ENCODE measurements around the gene C1orf105.

Gene C1orf105

DNA sequence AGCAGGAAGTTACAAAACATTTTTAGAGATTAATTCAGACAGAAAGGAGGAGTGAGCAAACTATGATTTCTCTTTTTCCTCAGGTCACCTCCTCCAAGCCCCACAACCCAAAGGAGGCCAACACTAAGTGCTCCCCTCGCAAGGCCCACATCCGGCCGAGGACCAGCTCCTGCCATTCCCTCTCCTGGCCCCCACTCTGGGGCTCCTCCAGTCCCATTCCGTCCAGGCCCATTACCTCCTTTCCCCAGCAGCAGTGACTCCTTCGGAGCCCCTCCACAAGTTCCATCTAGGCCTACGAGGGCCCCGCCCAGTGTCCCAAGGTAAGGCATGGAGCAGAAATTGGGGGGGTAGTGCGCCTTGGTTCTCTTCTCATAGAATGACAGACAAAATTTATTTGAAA lies 32.0 kb upstream of the C1orf105 start:
- TF ChIP-seq, protein P1, sequence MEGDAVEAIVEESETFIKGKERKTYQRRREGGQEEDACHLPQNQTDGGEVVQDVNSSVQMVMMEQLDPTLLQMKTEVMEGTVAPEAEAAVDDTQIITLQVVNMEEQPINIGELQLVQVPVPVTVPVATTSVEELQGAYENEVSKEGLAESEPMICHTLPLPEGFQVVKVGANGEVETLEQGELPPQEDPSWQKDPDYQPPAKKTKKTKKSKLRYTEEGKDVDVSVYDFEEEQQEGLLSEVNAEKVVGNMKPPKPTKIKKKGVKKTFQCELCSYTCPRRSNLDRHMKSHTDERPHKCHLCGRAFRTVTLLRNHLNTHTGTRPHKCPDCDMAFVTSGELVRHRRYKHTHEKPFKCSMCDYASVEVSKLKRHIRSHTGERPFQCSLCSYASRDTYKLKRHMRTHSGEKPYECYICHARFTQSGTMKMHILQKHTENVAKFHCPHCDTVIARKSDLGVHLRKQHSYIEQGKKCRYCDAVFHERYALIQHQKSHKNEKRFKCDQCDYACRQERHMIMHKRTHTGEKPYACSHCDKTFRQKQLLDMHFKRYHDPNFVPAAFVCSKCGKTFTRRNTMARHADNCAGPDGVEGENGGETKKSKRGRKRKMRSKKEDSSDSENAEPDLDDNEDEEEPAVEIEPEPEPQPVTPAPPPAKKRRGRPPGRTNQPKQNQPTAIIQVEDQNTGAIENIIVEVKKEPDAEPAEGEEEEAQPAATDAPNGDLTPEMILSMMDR (IDR thresholded peaks at IDR 0.05; ENCODE audit: low read length, missing control alignments) = no peak
- DNase-seq (ENCODE audit: low read depth) = no peak
- no peak overlapping the region for H3K4me3 ChIP-seq (replicated peaks; ENCODE audit: low read depth, low read length)

DNA sequence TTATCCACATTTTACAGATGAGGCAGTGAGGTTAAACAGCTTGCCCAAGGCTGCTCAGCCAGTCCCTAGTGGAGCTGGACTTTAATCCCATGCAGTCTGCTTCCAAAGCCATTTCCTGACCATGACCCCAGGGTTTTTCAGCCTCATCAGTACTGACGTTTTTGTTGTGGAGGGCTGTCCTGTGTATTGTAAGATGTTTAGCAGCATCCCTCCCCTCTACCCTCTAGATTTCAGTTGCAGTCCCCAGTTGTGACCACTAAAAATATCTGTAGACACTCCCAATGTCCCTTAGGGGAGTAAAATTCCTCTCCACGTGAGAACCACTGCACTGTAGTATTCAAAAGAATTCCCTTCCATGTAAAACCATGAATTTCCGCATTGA lies 30.2 kb upstream of the C1orf105 start:
- no peak for DNase-seq (ENCODE audit: low read depth)
- H3K4me3 ChIP-seq (replicated peaks; ENCODE audit: low read depth, low read length) = no peak overlapping the region
- TF ChIP-seq, protein P1 (IDR thresholded peaks at IDR 0.05; ENCODE audit: low read length, missing control alignments) = no peak

DNA sequence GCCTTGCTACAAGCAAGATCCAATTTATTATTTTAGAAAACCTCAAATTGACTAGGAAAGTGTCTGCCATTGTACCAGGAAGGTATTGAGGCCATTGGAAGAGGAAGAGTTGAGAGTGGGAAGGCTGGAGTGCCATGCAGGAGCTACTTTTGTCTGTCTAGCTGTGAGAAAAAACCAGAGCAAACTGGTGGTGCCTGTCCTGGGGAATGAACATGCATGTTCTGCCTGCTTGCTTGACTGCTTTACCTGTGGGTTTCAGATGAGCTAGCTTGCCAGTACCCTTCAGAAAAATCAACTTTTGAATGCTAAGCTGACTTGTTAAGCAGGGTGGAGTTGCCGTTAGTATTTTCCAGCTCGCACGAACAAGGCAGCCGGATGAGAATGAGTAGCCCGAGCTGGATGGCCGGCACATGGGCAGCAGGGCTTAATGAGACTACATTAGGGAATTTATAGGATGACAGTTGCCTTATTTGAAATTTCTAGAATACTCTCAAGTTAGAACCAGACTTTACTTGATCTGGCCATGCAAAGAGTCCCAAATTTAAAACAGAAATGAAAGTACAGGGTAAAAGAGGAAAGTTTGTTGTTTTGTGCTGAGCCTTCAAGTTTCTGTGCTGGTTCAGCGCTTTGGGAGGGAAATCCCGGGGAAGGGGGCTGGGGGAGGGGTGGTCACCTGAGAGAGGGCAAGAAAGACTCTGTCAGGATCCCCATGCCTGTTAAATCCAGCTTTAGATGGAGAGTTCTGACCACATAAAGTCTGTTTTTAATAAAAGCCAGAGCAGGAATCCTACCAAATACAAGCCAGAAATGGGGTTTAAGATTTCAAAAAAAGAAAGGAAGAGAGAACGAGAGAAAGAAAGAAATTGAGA lies 29.6 kb upstream of the C1orf105 start:
- H3K4me3 ChIP-seq (replicated peaks; ENCODE audit: low read depth, low read length) = no peak overlapping the region
- DNase-seq (ENCODE audit: low read depth) = no peak
- TF ChIP-seq, protein P1 (IDR thresholded peaks at IDR 0.05; ENCODE audit: low read length, missing control alignments) = no peak

DNA sequence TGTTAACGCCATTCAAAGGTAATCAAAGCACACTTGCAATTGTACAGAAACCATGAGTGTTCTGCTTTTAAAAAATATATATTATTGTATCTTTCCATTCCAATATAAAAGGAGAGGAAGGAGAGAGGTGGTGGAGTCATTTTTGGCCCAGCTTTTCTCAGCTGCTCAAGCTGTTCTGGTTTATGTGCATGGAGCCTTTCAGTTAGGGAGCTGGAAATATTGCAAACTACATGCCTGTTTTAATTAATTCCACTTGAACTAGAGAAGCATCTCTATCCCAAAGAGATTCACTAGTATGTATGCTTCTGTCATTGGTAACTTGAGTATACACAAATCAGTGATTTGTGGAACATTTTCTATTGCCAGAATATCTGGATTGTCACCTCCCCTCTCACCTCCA lies 28.5 kb upstream of the C1orf105 start:
- TF ChIP-seq, protein P1 (IDR thresholded peaks at IDR 0.05; ENCODE audit: low read length, missing control alignments) = no peak
- no peak for DNase-seq (ENCODE audit: low read depth)

DNA sequence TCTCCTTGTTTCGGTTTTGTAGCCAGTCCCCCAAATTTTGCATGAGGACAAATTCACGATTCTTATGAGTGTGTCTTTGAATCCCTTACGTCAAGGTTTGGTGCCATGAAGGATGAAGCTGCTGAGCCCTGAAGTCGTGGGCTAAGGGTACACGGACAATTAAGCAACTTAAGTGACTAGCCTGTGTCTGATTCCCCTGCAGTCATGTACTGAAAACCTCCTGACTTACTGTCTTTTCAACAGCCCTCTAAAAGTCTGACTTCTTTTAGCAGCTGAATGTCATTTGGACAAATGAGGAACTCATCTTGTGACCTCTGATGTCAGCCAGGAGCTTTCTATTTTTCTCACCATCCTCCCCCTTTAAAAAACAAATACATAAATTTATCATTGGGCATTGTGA lies 27.1 kb upstream of the C1orf105 start:
- TF ChIP-seq, protein P1 (IDR thresholded peaks at IDR 0.05; ENCODE audit: low read length, missing control alignments) = no peak
- DNase-seq (ENCODE audit: low read depth) = no peak
- H3K4me3 ChIP-seq (replicated peaks; ENCODE audit: low read depth, low read length) = no peak overlapping the region

More for the DNA sequence above, 28.5 kb upstream of the C1orf105 start:
- no peak overlapping the region for H3K4me3 ChIP-seq (replicated peaks; ENCODE audit: low read depth, low read length)

DNA sequence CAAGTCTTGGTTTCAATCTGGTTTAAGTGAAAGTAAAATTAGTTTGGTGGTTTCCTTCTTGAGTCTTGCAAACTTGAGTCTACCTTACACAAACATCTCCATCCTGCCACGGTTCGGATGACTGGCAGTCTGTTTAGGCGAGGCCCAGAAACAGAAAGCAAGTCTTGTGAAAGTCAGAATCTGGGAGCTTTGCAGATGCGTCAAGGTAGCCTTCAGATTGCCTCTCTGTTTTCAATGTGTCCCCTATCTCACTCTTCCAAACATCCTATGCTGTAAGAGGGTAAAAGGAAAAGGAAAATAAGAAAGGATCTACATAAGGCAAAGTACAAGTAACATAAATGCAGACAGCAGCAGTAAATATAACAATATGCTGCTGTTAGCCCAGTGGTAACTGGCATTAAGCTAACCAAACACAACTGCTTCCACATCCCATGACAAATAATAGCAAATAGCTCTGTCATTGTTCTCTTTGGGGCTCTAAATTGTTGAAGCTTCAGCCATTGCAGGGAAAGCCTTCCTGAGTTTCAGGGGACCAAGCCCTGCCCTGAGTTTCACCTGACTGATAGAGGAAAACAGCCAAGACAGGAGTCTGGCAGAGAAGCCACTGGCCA lies 26.2 kb upstream of the C1orf105 start:
- TF ChIP-seq, protein P1 (IDR thresholded peaks at IDR 0.05; ENCODE audit: low read length, missing control alignments) = no peak
- no peak for DNase-seq (ENCODE audit: low read depth)
- H3K4me3 ChIP-seq (replicated peaks; ENCODE audit: low read depth, low read length) = no peak overlapping the region
